H1 (cell line): ENCODE data around the gene S100PBP. TPM values are rescaled to one million over a fixed set of nuclear protein-coding genes. Genes with fewer than 3 reads are reported as not detected.

ENCODE experiments used
- CTCF ChIA-PET: fragments of 300-600 bp; sonication (Branson Sonifier 250); formaldehyde crosslinking; loops from one replicate; lab custom pipeline; 2021; ENCODE audit not compliant: partially characterized antibody; lab: Charles Lee
- POLR2A ChIA-PET: fragments of 300-600 bp; sonication (Branson Sonifier 250); formaldehyde crosslinking; loops from one replicate; lab custom pipeline; 2021; ENCODE audit warnings: inconsistent platforms; ENCODE audit not compliant: partially characterized antibody; lab: Charles Lee
- DNase-seq, 2 experiments: peaks; one replicate each; pipeline versions ENCODE4 v3.0.0 to v3.0.0-alpha.2; 2010 to 2022; ENCODE audit warnings: low spot score in 2 of 2, low read depth in 1 of 2, mixed read lengths in 1 of 2
- FAIRE-seq: peaks from 2 replicates; lab custom pipeline; 2011; peaks lifted over from hg19 to GRCh38; lab: Jason Lieb, UNC
- H2AFZ ChIP-seq: 2 replicates; pipeline ENCODE4 v1.8.1; 2012; ENCODE audit warnings: low read length, inconsistent platforms
- H2AK5ac ChIP-seq: 2 replicates; pipeline ENCODE4 v1.6.1; 2013; ENCODE audit warnings: low read depth, low read length
- H2BK120ac ChIP-seq: replicated peaks from 2 replicates; pipeline ENCODE3; 2013; ENCODE audit warnings: low read depth, low read length, inconsistent platforms
- H2BK12ac ChIP-seq: 2 replicates; pipeline ENCODE4 v1.6.1; 2013; ENCODE audit warnings: low read depth, low read length
- H2BK15ac ChIP-seq: 2 replicates; pipeline ENCODE4 v1.6.1; 2013; ENCODE audit warnings: low read length
- H2BK20ac ChIP-seq: 2 replicates; pipeline ENCODE4 v1.6.1; 2013; ENCODE audit warnings: low read length
- H2BK5ac ChIP-seq: 2 replicates; pipeline ENCODE4 v1.6.1; 2013; ENCODE audit warnings: low read depth, low read length
- H3K14ac ChIP-seq: 2 replicates; pipeline ENCODE4 v1.6.1; 2013; ENCODE audit warnings: inconsistent platforms; ENCODE audit not compliant: insufficient read length
- H3K18ac ChIP-seq: 2 replicates; pipeline ENCODE4 v1.6.1; 2013; ENCODE audit warnings: low read length; ENCODE audit errors: extremely low read depth
- H3K23ac ChIP-seq: 2 replicates; pipeline ENCODE4 v1.6.1; 2013; ENCODE audit warnings: inconsistent platforms; ENCODE audit not compliant: insufficient read length
- H3K23me2 ChIP-seq: 2 replicates; pipeline ENCODE4 v1.6.1; 2013; ENCODE audit warnings: low read depth, low read length
- H3K27ac ChIP-seq: 2 replicates; pipeline ENCODE4 v1.6.1; 2011; ENCODE audit warnings: low read depth, low read length, inconsistent platforms
- H3K27me3 ChIP-seq, 4 experiments: replicated peaks in 1 of 4; 1 replicate in 1 of 4; 2 replicates in 3 of 4; pipeline versions ENCODE4 v1.6.1 to v1.8.1; 2011 to 2013; ENCODE audit warnings: low read length in 3 of 4, mild to moderate bottlenecking in 3 of 4, inconsistent platforms in 2 of 4, mixed read lengths in 2 of 4, moderate library complexity in 1 of 4; ENCODE audit not compliant: control insufficient read depth in 3 of 4, insufficient read depth in 3 of 4; ENCODE audit errors: extremely low read depth in 1 of 4
- H3K36me3 ChIP-seq, 4 experiments: 2 replicates each; pipeline versions ENCODE4 v1.6.1 to v1.8.1; 2011 to 2013; ENCODE audit warnings: mild to moderate bottlenecking in 4 of 4, low read length in 3 of 4, moderate library complexity in 2 of 4, control low read depth in 1 of 4, inconsistent platforms in 1 of 4; ENCODE audit not compliant: insufficient read depth in 4 of 4, control insufficient read depth in 2 of 4
- H3K4ac ChIP-seq: replicated peaks from 2 replicates; pipeline ENCODE3; 2013; ENCODE audit warnings: low read length, low read depth, mixed read lengths, inconsistent platforms; ENCODE audit not compliant: insufficient read length
- H3K4me1 ChIP-seq, 4 experiments: replicated peaks in 1 of 4; 1 replicate in 1 of 4; 2 replicates in 3 of 4; pipeline versions ENCODE4 v1.6.1 to v1.8.1; 2011 to 2013; ENCODE audit warnings: low read length in 3 of 4, inconsistent platforms in 2 of 4, mixed read lengths in 1 of 4; ENCODE audit not compliant: insufficient read depth in 4 of 4, control insufficient read depth in 3 of 4
- H3K4me2 ChIP-seq, 2 experiments: 2 replicates each; pipeline versions ENCODE4 v1.6.1 to v1.8.1; 2011 to 2013; ENCODE audit warnings: low read depth in 2 of 2, low read length in 2 of 2, control low read depth in 1 of 2, inconsistent platforms in 1 of 2, mild to moderate bottlenecking in 1 of 2; ENCODE audit not compliant: insufficient read depth in 1 of 2
- H3K4me3 ChIP-seq, 4 experiments: fragments of 200-600, 300-600 bp in 1 of 4; sonication (generic), shearing (Covaris generic), sonication (Bioruptor Twin) in 1 of 4; 2 replicates each; pipeline versions ENCODE4 v1.5.1 to v1.8.1; 2011 to 2016; ENCODE audit warnings: low read length in 4 of 4, low read depth in 3 of 4, control low read depth in 2 of 4, inconsistent platforms in 2 of 4, mild to moderate bottlenecking in 2 of 4, mixed read lengths in 1 of 4, moderate library complexity in 1 of 4; ENCODE audit not compliant: insufficient read depth in 2 of 4; ENCODE audit errors: extremely low read depth in 1 of 4
- H3K56ac ChIP-seq: replicated peaks from 2 replicates; pipeline ENCODE3; 2013; ENCODE audit warnings: low read depth, mild to moderate bottlenecking, mixed read lengths, low read length, inconsistent platforms; ENCODE audit not compliant: insufficient read length
- H3K79me1 ChIP-seq: 2 replicates; pipeline ENCODE4 v1.6.1; 2013; ENCODE audit warnings: low read depth, low read length, control low read depth
- H3K79me2 ChIP-seq, 2 experiments: 2 replicates each; pipeline versions ENCODE4 v1.6.1 to v1.8.1; 2012 to 2013; ENCODE audit warnings: low read length in 2 of 2, mild to moderate bottlenecking in 2 of 2, inconsistent platforms in 1 of 2; ENCODE audit not compliant: insufficient read depth in 2 of 2, control insufficient read depth in 1 of 2
- H3K9ac ChIP-seq, 4 experiments: replicated peaks in 1 of 4; 1 replicate in 1 of 4; 2 replicates in 3 of 4; pipeline versions ENCODE4 v1.6.1 to v1.8.1; 2011 to 2013; ENCODE audit warnings: low read depth in 3 of 4, low read length in 3 of 4, control low read depth in 2 of 4, mild to moderate bottlenecking in 2 of 4, moderate library complexity in 2 of 4, inconsistent platforms in 1 of 4; ENCODE audit errors: extremely low read depth in 1 of 4
- H3K9me3 ChIP-seq, 2 experiments: 2 replicates each; pipeline versions ENCODE4 v1.6.1 to v1.8.1; 2012 to 2013; ENCODE audit warnings: mild to moderate bottlenecking in 2 of 2, moderate library complexity in 2 of 2, control low read depth in 1 of 2, inconsistent platforms in 1 of 2, low read depth in 1 of 2, low read length in 1 of 2, mixed read lengths in 1 of 2; ENCODE audit not compliant: insufficient read depth in 2 of 2
- H4K20me1 ChIP-seq, 2 experiments: replicated peaks in 1 of 2; 2 replicates each; pipeline versions ENCODE3 to v1.8.1; 2011 to 2013; ENCODE audit warnings: inconsistent platforms in 2 of 2, low read length in 2 of 2, mild to moderate bottlenecking in 1 of 2; ENCODE audit not compliant: insufficient read depth in 2 of 2, control insufficient read depth in 1 of 2
- H4K5ac ChIP-seq: 2 replicates; pipeline ENCODE4 v1.6.1; 2013; ENCODE audit warnings: low read length, low read depth, mixed read lengths, inconsistent platforms; ENCODE audit not compliant: insufficient read length
- H4K8ac ChIP-seq: 2 replicates; pipeline ENCODE4 v1.8.0; 2013; ENCODE audit warnings: mild to moderate bottlenecking, moderate library complexity, low read length, inconsistent platforms; ENCODE audit not compliant: insufficient read depth; ENCODE audit errors: extremely low read depth
- H4K91ac ChIP-seq: replicated peaks from 2 replicates; pipeline ENCODE3; 2013; ENCODE audit warnings: low read length, mixed read lengths, inconsistent platforms; ENCODE audit not compliant: insufficient read length
- SAP30 ChIP-seq: fragments of 300-600 bp; sonication (generic); IDR thresholded peaks from 2 replicates; pipeline ENCODE4 v1.7.1; 2012; ENCODE audit warnings: low read length, moderate library complexity, mild to moderate bottlenecking, inconsistent platforms; ENCODE audit not compliant: insufficient read depth, insufficient replicate concordance
- WGBS, 2 experiments: shearing (Covaris generic) in 1 of 2; methylation state at CpG; one replicate each; pipeline versions ENCODE4 v1.1.6 to v1.1.7; 2013 to 2015; ENCODE audit warnings: low lambda C conversion rate in 2 of 2, mixed read lengths in 2 of 2, inconsistent platforms in 1 of 2, low coverage in 1 of 2, missing lambda C conversion rate in 1 of 2; ENCODE audit not compliant: insufficient replicate concordance in 2 of 2, insufficient coverage in 1 of 2, insufficient read length in 1 of 2; ENCODE audit errors: extremely low coverage in 1 of 2, missing lambda C conversion rate in 1 of 2; 5-methylcytosine and 5-hydroxymethylcytosine counted together
- polyA plus RNA-seq, 7 experiments: library from polyadenylated mRNA; depleted of rRNA in 3 of 7; stranded (reverse) in 5 of 7; unstranded in 2 of 7; fragments of >200 nt in 5 of 7; fragments of 200-250 nt in 2 of 7; gene quantifications; 1 replicate in 5 of 7; 2 replicates in 1 of 7; 4 replicates in 1 of 7; pipeline versions ENCODE4 v1.2.1 to v1.2.3, GENCODE V29; 2011 to 2013; ENCODE audit warnings: missing spikeins in 2 of 7, mixed read lengths in 2 of 7
- total RNA-seq: library from RNA; stranded (reverse); fragmentation: NEBNext Ultra II Directional; extraction: Animal tissue kit (Norgen Biotek cat#: 25700); gene quantifications from 2 replicates; pipeline ENCODE4 v1.2.1, GENCODE V29; 2021

The S100PBP gene
- total and polyA plus RNA-seq, 2 of the 8 experiments (the other 6 are each of a cell fraction or from before 2014, with no cell fraction given) = 43.8 to 68.3 TPM

DNA sequence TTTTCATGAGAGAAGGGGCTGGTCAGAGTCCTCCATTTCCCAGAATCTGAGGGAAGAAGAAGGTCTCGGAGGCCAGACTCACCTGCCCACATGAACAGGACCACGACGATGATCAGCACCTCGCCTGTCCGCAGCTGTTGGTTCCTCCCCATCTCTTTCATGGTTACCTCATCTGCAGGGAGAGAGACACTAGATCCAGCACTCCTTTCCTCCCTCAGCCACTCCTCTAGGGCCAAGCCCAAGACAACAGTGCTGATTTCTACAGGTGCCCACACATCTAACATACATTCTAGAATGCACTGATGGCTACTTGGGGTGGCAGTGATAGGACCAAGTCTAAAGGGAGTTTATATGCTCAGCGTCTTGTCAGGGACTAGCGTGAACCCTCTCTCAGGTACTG, 50.2 kb downstream of the S100PBP start:
- ChIA-PET CTCF (interaction anchor here (1.1 kb wide), 1 partner anchor 188 kb away, joined by 4 read pairs; no protein-coding TSS in a partner anchor), POLR2A (interaction anchor here (2.2 kb wide), 1 partner anchor 17 kb away, joined by 9 read pairs; no protein-coding TSS in a partner anchor)
- Histone ChIP-seq H2BK20ac (no peak overlapping the region), H3K4ac (no peak overlapping the region), H3K18ac (no peak overlapping the region), H2BK12ac (no peak overlapping the region), H4K20me1 (peaks cover 0 to 2% of the 10 kb centered on the region in 2 experiments), H2AFZ (no peak overlapping the region), H3K9ac (no peak overlapping the region), H3K4me1 (peaks cover 3 to 23% (median 17%) of the 10 kb centered on the region in 4 experiments), H3K27ac (no peak overlapping the region), H2AK5ac (no peak overlapping the region), H3K27me3 (peaks cover 6 to 35% (median 28%) of the 10 kb centered on the region in 4 experiments), H2BK15ac (no peak overlapping the region), H2BK5ac (no peak overlapping the region), H3K36me3 (peaks cover 0 to 7% (median 0%) of the 10 kb centered on the region in 4 experiments; a peak in 4 of 8 replicates), H3K23me2 (peaks cover 6% of the 10 kb centered on the region; the same call in 1 of the 2 replicates), H4K91ac (no peak overlapping the region), H3K4me2 (no peak overlapping the region), H4K8ac (no peak overlapping the region), H3K14ac (no peak overlapping the region), H3K79me1 (no peaks in the 10 kb centered on the region), H3K56ac (no peak overlapping the region), H3K79me2 (no peaks in the 10 kb centered on the region), H3K4me3 (no peak overlapping the region), H2BK120ac (no peak overlapping the region), H4K5ac (no peak overlapping the region), H3K23ac (no peak overlapping the region), H3K9me3 (no peaks in the 10 kb centered on the region)
- WGBS, 2 experiments = 93% methylated on average over 5 of the region's 7 CpGs; no CpG with 5 or more reads in 1 of the 2 experiments
- DNase-seq (no peak), FAIRE-seq (no peak)
- no peak for TF ChIP-seq SAP30
